LNCAP (cell line): Measurements from ENCODE around the gene ZNF785.

Experiments used
- CTCF ChIP-seq: fragments of 450-650 bp; IDR thresholded peaks from 2 replicates; pipeline ENCODE4 v1.5.1; 2017; ENCODE audit warnings: mild to moderate bottlenecking

Gene ZNF785

GRCh38 chr16:30535106-30535776 is 50.3 kb downstream of the ZNF785 start:
- TF ChIP-seq CTCF: no peak

DNA sequence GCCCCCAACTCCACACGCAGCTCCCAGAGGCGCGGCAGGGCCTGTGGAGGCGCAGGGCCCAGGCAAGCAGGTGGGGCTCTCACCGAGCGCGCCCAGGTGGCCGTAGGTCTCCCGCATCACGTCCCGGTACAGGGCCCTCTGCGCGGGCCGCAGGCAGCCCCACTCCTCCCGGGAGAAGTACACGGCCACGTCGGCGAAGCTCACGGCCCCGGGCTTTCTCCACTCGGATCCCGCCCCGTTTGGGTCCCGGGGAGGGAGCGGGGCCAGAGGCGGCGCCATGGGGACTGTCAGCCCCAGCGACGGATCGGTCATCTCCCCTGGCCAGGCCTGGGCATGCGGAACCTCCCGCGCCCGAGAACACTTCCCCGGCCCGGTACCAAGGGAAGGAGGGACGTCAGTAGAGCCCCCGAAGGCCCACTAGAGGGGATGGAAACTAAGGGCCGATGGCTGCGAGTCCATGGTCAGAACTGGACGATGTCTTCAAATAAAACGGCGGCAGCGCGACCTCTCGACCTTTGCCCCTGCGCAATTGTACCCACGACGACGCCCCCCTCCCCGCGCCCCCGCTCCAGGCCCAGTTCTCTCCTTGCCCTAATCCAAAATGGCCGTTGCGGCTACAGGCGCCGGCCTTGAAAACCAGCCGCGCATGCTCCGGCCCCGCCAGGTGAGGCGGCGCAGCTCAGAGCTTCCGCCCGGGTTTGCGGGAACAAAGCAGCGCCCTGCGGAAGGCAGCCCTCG is 51.0 kb downstream of the ZNF785 start, which contains the start of gene ZNF747:
ZNF747 (minus strand) TSS at position 491 of the 738 bp plus-strand sequence; CDS start at position 312, 179 bp downstream.
- TF ChIP-seq CTCF: no peak

DNA sequence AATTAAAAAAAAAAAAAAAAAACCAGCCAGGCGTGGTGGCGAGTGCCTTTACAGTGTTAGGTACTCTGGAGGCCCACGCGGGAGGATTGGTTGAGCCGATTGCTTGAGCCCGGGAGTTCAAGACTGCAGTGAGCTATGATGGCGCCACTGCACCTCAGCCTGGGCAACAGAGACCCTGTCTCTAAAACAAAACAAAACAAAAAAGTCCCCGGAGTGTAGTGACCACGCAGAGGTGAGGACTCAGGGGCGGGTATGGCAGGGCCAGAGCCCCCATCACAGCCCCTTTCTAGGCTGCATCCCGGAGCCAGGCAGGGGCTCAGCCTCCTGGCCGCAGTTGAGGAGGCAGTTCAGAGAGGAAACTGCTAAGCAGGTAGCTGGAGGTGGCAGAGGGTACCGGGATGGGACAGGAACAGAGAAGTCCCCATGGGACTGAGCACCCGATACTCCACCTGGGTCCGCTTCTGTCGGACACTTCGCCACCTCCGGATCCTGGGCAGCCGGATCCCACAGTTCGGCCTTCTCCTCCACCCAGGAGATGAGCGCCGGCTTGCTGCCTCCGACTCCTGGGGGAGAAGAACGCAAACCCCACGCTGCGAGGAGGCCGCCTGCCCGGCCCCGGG is 51.6 kb downstream of the ZNF785 start:
- TF ChIP-seq CTCF: no peak

- TF ChIP-seq CTCF: no peak
Observed at GRCh38 chr16:30533146-30533522, 52.4 kb downstream of the ZNF785 start.

- TF ChIP-seq CTCF: no peak
Observed at GRCh38 chr16:30532285-30533145, 53.0 kb downstream of the ZNF785 start.
